GM19372 (cell line): ENCODE results near the gene CAMSAP1.
"Not testable (repeated sequence)": the region's sequence is repeated elsewhere in the genome, so short reads cannot be mapped to it uniquely, and the experiment has no call there.

Experiments used
- ATAC-seq: cut with Tn5 transposase; IDR thresholded peaks from one replicate; pipeline ENCODE4 v1.9.1; 2021; ENCODE audit warnings: mild to moderate bottlenecking, low read depth, moderate library complexity; ENCODE audit not compliant: unreplicated experiment

CAMSAP1 gene

GRCh38 chr9:135920973-135921585 is 13.7 kb upstream of the CAMSAP1 start:
- no peak for ATAC-seq

GRCh38 chr9:135920256-135920930 is 13.0 kb upstream of the CAMSAP1 start:
- ATAC-seq = no peak

- ATAC-seq = no peak
These were observed 12.1 kb upstream of the CAMSAP1 start for GRCh38 chr9:135919318-135919890.

- ATAC-seq = not testable (repeated sequence)
These were observed 8.9 kb upstream of the CAMSAP1 start for GRCh38 chr9:135916227-135916626.

- no peak for ATAC-seq
These were observed 7.6 kb upstream of the CAMSAP1 start for GRCh38 chr9:135914921-135915320.

GRCh38 chr9:135911233-135911632 is 3.9 kb upstream of the CAMSAP1 start:
- not testable (repeated sequence) for ATAC-seq

- no peak for ATAC-seq
These were observed 3.4 kb upstream of the CAMSAP1 start for GRCh38 chr9:135910757-135911156.

- ATAC-seq = no peak
These were observed 2.9 kb upstream of the CAMSAP1 start for GRCh38 chr9:135910216-135910615.

- no peak for ATAC-seq
These were observed 2.0 kb upstream of the CAMSAP1 start for GRCh38 chr9:135909371-135909770.

GRCh38 chr9:135908754-135909204 is 1.4 kb upstream of the CAMSAP1 start:
- no peak for ATAC-seq

- ATAC-seq = no peak
These were observed 877 bp upstream of the CAMSAP1 start for GRCh38 chr9:135908093-135908753.

- ATAC-seq = peak; percentile 41
These were observed 328 bp downstream of the CAMSAP1 start for GRCh38 chr9:135907006-135907430.

- peak; percentile 1 for ATAC-seq
These were observed 898 bp downstream of the CAMSAP1 start for GRCh38 chr9:135906291-135907005.

- no peak for ATAC-seq
These were observed 1.7 kb downstream of the CAMSAP1 start for GRCh38 chr9:135905380-135906258.

- ATAC-seq = no peak
These were observed 3.4 kb downstream of the CAMSAP1 start for GRCh38 chr9:135903786-135904520.

- no peak for ATAC-seq
These were observed 4.0 kb downstream of the CAMSAP1 start for GRCh38 chr9:135903358-135903656.

- no peak for ATAC-seq
These were observed 4.5 kb downstream of the CAMSAP1 start for GRCh38 chr9:135902655-135903357.

GRCh38 chr9:135901826-135902225 is 5.5 kb downstream of the CAMSAP1 start:
- no peak for ATAC-seq
